Activated T-cell treated with anti-CD3 and anti-CD28 coated beads, Interleukin-2, amount 50 U/mL, for 1 hour (primary cell): ENCODE results near the gene CHST10.
"Not testable (repeated sequence)": the region's sequence is repeated elsewhere in the genome, so short reads cannot be mapped to it uniquely, and the experiment has no call there.

Source experiments
- DNase-seq: peaks from one replicate; pipeline ENCODE4 v3.0.0-alpha.2; 2020

CHST10 gene

GRCh38 chr2:100391735-100392515, 25.5 kb downstream of the CHST10 start:
- no peak for DNase-seq

GRCh38 chr2:100390001-100390940, 27.2 kb downstream of the CHST10 start:
- no peak for DNase-seq

- DNase-seq: no peak
These were observed 28.8 kb downstream of the CHST10 start for GRCh38 chr2:100388703-100389102.

- DNase-seq: no peak
These were observed 33.5 kb downstream of the CHST10 start for GRCh38 chr2:100383954-100384353.

GRCh38 chr2:100383306-100383705, 34.2 kb downstream of the CHST10 start:
- no peak for DNase-seq

- DNase-seq: peak; percentile 54
These were observed 36.2 kb downstream of the CHST10 start for GRCh38 chr2:100381240-100381639.

GRCh38 chr2:100380681-100381080, 36.8 kb downstream of the CHST10 start:
- DNase-seq: no peak

GRCh38 chr2:100376836-100377235, 40.6 kb downstream of the CHST10 start:
- DNase-seq: no peak

GRCh38 chr2:100367163-100367562, 50.3 kb downstream of the CHST10 start:
- no peak for DNase-seq

GRCh38 chr2:100365434-100365833, 52.0 kb downstream of the CHST10 start:
- no peak for DNase-seq

- not testable (repeated sequence) for DNase-seq
These were observed 55.2 kb downstream of the CHST10 start for GRCh38 chr2:100362269-100362668.

GRCh38 chr2:100359576-100359975, 57.9 kb downstream of the CHST10 start:
- no peak for DNase-seq

- DNase-seq: no peak
These were observed 58.9 kb downstream of the CHST10 start for GRCh38 chr2:100358554-100358953.

GRCh38 chr2:100352521-100352920, 64.9 kb downstream of the CHST10 start:
- DNase-seq: no peak

GRCh38 chr2:100350661-100351185, 66.7 kb downstream of the CHST10 start:
- DNase-seq: no peak

GRCh38 chr2:100345144-100345543, 72.3 kb downstream of the CHST10 start:
- DNase-seq: not testable (repeated sequence)

- no peak for DNase-seq
These were observed 73.0 kb downstream of the CHST10 start for GRCh38 chr2:100344433-100344832.

GRCh38 chr2:100342466-100342865, 75.0 kb downstream of the CHST10 start:
- DNase-seq: not testable (repeated sequence)
